Omental fat pad (tissue), 4 donors: ENCODE results near the gene LKAAEAR1. TPM values are rescaled to one million over a fixed set of nuclear protein-coding genes. Genes with fewer than 3 reads are reported as not detected.

Experiments used
- ATAC-seq: fragments of 150-250 bp; one replicate; pipeline ENCODE4 v1.9.1; 2016; ENCODE audit warnings: mild to moderate bottlenecking, moderate library complexity; ENCODE audit not compliant: low FRiP score
- DNase-seq: peaks from one replicate; pipeline ENCODE4 v3.0.0-alpha.2; 2019; ENCODE audit warnings: low spot score
- CTCF ChIP-seq, 3 donors: fragments of 450-650 bp; IDR thresholded peaks; one replicate each; pipeline ENCODE4 v1.5.1; 2016 to 2017; ENCODE audit warnings: antibody characterized with exemption in 3 of 3, mild to moderate bottlenecking in 3 of 3, moderate library complexity in 2 of 3
- total RNA-seq, 4 donors: library from RNA; depleted of rRNA; stranded (reverse); fragments of >200 nt; gene quantifications; one replicate each; pipeline ENCODE4 v1.1.0, GENCODE V29; 2016

Gene LKAAEAR1
- total RNA-seq, 4 donors from 2014 or later: 0.65 TPM; not detected in 3

DNA sequence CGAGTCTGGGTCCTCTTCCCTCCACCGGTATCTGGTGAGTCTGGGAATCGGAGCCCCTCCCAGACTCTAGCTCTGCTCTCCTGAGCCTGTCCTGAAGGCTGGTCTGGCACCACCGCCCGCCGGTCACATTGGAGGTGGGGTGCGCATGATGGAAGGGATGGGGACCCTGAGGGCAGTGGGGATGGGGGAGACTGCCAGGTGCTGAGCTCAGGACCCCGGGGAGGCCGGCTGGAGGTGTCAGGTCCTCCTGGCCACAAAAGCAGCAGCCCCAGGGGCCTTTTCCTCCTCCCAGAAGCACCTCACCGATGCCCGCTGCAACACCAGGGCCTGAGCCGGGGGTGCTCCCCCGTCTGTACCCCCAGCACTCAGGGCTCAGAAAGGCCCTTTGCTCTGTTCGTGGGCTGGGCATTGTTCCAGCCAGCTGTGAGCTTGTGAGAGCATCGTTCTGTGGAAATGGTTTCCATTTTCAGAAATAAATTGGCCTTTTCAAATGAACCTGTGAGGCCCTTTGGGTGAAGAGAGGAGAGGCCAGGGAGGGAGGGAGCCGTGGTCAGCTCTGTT, 25.7 kb upstream of the LKAAEAR1 start:
- ATAC-seq: no peak
- TF ChIP-seq CTCF (IDR thresholded peaks at IDR 0.05): no peak

DNA sequence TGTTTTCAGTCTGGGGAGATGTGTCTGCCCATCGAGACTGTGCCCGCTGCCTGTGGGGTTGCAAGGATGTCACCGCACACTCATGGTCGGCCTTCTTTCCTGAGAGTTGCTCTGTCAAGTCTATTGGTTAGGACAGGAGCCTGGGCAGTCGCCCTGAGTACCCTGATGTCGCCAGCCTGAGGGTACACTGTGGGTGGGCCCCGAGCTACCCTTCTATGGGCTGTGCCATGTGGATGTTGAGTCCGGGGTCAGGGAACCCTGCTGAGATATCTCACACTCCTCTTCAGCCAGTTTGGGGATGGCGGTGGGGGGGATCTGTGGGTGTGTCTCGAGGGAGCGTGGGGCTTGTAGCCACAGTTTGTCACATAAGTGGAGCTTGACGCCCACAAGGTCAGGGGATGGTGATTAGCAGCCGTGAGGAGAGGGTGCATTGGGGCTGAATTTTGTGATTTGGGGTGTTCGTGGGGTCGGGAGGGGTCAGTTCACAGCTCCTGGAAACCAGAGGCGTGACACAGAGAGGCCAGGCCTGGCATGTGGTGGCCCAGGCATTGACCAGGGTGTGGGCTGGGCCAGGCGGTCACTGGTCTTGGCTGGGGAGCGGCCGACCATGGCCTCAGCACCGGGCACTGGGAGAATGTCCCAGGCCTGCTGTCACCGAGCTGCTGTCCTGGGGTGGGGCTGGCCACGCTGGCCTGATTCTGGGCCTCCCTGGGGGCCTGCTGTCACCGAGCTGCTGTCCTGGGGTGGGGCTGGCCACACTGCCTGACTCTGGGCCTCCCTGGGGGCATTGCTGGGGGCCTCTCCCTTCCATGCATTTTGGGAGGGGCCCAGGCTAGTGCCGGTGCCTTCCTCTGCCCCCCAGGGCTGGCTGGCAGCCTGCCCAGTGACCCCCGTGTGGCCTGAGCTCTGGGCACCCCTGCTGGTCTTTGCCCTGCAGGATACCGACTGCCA, 24.8 kb upstream of the LKAAEAR1 start:
- DNase-seq (peak; percentile 13), ATAC-seq (no peak)
- TF ChIP-seq CTCF (IDR thresholded peaks at IDR 0.05): no peak

More for the DNA sequence above, 25.7 kb upstream of the LKAAEAR1 start:
- DNase-seq: peak; percentile 15

DNA sequence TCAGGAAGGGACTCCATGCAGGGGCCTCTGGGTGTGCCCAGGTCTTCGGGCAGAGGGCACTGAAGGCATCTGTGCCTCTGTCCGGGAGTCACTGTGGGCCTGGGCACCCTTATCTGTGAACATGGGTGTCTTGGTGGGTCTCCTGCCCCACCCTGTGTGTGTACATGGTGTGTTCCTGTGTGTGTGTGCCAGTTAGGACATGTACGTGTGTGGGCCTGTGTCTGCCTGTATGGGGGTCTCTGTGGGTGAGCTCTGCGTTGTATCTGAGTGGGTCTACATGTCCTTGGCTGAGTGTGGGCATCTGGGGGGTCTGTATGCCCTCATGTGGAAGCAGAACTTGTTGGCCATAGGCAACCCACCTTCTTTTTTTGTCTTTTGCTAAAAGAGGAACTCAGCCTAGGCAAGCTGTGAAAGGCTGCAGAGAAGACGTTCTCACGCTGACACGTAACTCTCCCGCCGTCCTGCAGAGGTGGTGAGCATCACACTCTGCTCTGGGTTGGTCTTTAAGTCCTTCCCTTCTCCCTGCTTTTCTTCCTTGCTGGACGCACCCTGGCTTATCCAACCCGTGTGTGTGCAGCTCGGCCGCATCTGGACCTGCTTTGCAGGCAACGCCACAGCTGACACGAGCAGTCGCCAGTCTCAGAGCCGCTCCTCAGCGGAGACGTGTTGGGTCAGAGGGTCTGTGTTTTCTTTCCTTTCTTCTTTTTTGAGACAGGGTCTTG, 23.7 kb upstream of the LKAAEAR1 start:
- no peak for TF ChIP-seq CTCF (IDR thresholded peaks at IDR 0.05)
- peak; percentile 14 for DNase-seq
- no peak for ATAC-seq

GRCh38 chr20:64106981-64107735, 23.0 kb upstream of the LKAAEAR1 start, which contains the start of gene NPBWR2:
NPBWR2 (minus strand) TSS chr20:64107565; CDS start chr20:64106831, 734 bp downstream.
- no peak for TF ChIP-seq CTCF (IDR thresholded peaks at IDR 0.05)
- DNase-seq: peak; percentile 16
- no peak for ATAC-seq

DNA sequence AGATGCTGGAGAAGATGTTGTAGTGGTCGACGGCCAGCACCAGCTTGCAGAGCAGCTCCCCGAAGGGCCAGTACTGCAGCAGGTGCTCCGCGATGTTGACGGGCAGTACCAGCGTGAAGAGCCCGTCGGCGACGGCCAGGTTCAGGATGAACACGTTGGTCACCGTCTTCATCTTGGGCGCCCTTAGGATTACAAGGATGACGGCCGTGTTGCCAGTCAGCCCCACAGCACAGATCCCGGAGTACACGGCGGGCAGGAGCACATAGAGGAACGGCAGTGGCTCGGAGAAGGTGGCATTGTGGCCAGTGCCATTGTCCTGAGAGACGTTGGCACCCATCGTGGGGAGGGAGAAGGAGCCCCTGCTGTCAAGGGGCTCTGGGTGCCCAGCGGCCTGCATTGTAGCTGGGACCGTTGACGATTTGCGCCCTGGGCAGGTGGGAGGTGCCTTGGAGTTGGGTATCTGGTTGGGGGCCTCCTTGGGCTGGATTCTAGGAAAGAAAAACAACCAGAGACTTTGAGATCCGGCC, 22.3 kb upstream of the LKAAEAR1 start:
- no peak for ATAC-seq
- no peak for TF ChIP-seq CTCF (IDR thresholded peaks at IDR 0.05)
- peak; percentile 7 for DNase-seq

DNA sequence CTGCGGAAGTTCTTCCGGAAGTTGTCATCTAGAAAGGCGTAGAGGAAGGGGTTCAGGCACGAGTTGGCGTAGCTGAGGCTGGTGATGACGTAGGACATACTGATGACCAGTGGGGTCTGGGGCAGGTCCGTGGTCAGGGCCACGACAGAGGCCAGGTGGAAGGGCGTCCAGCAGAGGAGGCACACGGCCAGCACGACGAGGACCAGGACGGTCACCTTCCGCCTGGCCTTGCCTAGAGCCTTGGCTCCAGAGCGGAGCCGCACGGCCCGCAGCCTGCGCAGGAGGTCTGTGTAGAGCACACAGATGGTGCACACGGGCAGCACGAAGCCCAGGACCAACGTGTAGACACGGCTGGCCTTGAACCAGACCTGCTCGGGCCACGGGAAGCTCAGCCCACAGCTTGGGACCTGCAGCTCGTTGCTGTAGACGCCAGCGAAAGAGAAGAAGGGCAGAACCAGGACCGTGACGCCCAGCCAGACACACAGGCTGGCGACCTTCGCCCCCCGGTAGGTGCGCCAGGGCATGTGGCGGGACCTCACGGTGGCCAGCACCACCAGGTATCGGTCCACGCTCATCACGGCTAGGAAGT, 21.7 kb upstream of the LKAAEAR1 start:
- no peak for ATAC-seq
- no peak for TF ChIP-seq CTCF (IDR thresholded peaks at IDR 0.05)
- DNase-seq: peak; percentile 16
